ENCODE measurements around the gene PPP1R9B. TPM values are rescaled to one million over a fixed set of nuclear protein-coding genes. Genes with fewer than 3 reads are reported as not detected.

The PPP1R9B gene
- total RNA-seq, 4 donors from 2014 or later, result 24.9 to 35.9 (median 28.2) TPM

DNA sequence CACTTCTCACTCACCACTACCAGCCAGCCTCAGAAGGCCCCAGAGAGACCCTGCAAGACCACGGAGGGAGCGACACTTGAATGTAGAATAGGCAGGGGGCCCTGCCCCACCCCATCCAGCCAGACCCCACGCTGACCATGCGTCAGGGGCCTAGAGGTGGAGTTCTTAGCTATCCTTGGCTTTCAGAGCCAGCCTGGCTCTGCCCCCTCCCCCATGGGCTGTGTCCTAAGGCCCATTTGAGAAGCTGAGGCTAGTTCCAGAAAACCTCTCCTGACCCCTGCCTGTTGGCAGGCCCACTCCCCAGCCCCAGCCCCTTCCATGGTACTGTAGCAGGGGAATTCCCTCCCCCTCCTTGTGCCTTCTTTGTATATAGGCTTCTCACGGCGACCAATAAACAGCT lies 60.4 kb downstream of the PPP1R9B start:
- Histone ChIP-seq H3K27ac (no peak overlapping the region), H3K36me3 (peaks cover 10 to 47% (median 24%) of the 10 kb centered on the region in 3 donors), H3K9me3 (no peaks in the 10 kb centered on the region), H3K4me1 (peaks cover 0 to 6% (median 0%) of the 10 kb centered on the region in 3 donors), H3K27me3 (no peaks in the 10 kb centered on the region), H3K4me3 (no peak overlapping the region)
- intact Hi-C loops (cut with DNase I), result no loop called here
- no peak for DNase-seq
- TF ChIP-seq POLR2A (IDR thresholded peaks at IDR 0.05), result no peak
- TF ChIP-seq, protein P1, sequence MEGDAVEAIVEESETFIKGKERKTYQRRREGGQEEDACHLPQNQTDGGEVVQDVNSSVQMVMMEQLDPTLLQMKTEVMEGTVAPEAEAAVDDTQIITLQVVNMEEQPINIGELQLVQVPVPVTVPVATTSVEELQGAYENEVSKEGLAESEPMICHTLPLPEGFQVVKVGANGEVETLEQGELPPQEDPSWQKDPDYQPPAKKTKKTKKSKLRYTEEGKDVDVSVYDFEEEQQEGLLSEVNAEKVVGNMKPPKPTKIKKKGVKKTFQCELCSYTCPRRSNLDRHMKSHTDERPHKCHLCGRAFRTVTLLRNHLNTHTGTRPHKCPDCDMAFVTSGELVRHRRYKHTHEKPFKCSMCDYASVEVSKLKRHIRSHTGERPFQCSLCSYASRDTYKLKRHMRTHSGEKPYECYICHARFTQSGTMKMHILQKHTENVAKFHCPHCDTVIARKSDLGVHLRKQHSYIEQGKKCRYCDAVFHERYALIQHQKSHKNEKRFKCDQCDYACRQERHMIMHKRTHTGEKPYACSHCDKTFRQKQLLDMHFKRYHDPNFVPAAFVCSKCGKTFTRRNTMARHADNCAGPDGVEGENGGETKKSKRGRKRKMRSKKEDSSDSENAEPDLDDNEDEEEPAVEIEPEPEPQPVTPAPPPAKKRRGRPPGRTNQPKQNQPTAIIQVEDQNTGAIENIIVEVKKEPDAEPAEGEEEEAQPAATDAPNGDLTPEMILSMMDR (IDR thresholded peaks at IDR 0.05), result no peak
- WGBS, 2 donors, result 69 to 70% methylated on average over 4 of the region's 6 CpGs

DNA sequence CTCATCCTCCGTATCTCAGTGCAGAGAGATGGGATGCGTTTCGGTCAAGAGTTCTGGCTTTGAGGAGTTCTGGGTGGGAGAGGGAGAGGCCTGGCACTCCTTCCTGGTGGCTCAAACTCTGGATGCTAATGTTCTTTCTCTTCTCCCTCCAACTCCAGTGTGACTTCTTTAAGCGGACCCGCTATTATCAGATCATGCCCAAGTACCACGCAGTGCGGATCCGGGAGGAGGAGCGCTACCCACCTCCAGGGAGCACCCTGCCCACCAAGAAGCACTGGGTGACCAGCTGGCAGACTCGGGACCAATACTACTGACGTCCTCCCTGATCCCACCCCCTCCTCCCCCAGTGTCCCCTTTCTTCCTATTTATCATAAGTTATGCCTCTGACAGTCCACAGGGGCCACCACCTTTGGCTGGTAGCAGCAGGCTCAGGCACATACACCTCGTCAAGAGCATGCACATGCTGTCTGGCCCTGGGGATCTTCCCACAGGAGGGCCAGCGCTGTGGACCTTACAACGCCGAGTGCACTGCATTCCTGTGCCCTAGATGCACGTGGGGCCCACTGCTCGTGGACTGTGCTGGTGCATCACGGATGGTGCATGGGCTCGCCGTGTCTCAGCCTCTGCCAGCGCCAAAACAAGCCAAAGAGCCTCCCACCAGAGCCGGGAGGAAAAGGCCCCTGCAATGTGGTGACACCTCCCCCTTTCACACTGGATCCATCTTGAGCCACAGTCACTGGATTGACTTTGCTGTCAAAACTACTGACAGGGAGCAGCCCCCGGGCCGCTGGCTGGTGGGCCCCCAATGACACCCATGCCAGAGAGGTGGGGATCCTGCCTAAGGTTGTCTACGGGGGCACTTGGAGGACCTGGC lies 61.3 kb downstream of the PPP1R9B start:
- no peaks in the 10 kb centered on the region for H3K9me3 ChIP-seq
- no peak overlapping the region for H3K4me3 ChIP-seq
- intact Hi-C loops (cut with DNase I), result loop anchor here (5.0 kb wide), 1 partner anchor 62 kb away; no protein-coding TSS in a partner anchor
- WGBS, 2 donors, result 80 to 87% methylated on average over 15 to 16 of the region's 25 CpGs
- H3K36me3 ChIP-seq, result peaks cover 10 to 56% (median 24%) of the 10 kb centered on the region in 3 donors
- no peak overlapping the region for H3K27ac ChIP-seq
- TF ChIP-seq, protein P1 (IDR thresholded peaks at IDR 0.05), result no peak
- TF ChIP-seq POLR2A (IDR thresholded peaks at IDR 0.05), result no peak
- no peaks in the 10 kb centered on the region for H3K27me3 ChIP-seq
- DNase-seq, result no peak
- H3K4me1 ChIP-seq, result peaks cover 0 to 5% (median 0%) of the 10 kb centered on the region in 3 donors

DNA sequence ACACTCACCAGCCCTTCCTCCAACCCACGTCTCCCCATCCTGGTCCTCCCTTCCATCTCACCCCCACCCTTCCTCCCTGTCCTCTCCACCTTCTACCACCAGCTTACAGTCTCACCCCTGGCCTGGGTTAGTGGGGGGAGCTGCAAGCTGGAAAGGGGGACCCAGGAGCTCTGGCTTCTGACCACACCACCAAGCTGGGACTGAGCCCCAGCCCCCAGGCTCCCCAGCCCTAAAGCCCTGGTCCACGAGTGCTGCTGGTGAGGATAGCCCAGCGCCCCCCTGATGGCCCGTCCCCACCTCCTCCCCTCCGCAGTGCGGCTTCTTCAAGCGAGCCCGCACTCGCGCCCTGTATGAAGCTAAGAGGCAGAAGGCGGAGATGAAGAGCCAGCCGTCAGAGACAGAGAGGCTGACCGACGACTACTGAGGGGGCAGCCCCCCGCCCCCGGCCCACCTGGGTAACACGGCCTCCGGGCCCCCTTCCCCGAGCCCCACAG lies 62.5 kb downstream of the PPP1R9B start:
- 67 to 81% methylated on average over 1 to 15 of the region's 19 CpGs for WGBS, 2 donors
- Histone ChIP-seq H3K27me3 (no peaks in the 10 kb centered on the region), H3K9me3 (no peaks in the 10 kb centered on the region), H3K36me3 (peaks cover 10 to 67% (median 24%) of the 10 kb centered on the region in 3 donors), H3K4me1 (no peaks in the 10 kb centered on the region), H3K4me3 (no peak overlapping the region), H3K27ac (no peak overlapping the region)
- no peak for TF ChIP-seq POLR2A (IDR thresholded peaks at IDR 0.05)
- TF ChIP-seq, protein P1 (IDR thresholded peaks at IDR 0.05), result no peak
- DNase-seq, result no peak
- intact Hi-C loops (cut with DNase I), result loop anchor here (5.0 kb wide), 1 partner anchor 61 kb away; no protein-coding TSS in a partner anchor

DNA sequence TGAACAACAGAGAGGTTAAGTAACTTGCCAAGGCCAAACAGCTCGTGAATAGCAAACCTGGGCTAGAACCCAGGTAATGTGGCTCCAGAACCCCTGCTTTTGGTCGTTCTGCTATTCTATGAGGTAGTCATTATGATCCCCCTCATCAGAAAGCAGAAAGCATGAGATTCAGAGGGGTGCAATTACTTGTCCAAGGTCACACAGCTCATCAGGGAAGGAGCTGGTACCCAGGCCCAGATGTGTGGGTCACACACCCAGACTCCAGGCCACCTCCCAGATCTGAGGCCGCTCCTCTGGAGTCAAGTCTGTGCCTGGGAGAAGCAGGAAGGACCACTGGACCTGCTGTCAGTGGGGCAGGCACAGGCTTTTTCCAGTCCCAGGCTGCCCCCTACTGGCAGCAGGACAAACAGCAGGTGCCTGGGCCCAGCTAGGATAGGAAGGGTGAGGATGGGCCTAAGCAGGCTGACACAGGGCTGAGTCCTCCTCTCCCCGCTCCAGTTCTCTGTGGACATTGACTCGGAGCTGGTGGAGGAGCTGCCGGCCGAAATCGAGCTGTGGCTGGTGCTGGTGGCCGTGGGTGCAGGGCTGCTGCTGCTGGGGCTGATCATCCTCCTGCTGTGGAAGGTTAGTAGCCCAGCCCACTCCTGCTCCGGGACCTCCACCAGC lies 63.1 kb downstream of the PPP1R9B start:
- TF ChIP-seq POLR2A (IDR thresholded peaks at IDR 0.05), result no peak
- TF ChIP-seq, protein P1 (IDR thresholded peaks at IDR 0.05), result peak; percentile 89 to 96 (median 92)
- Histone ChIP-seq H3K4me3 (no peak overlapping the region), H3K9me3 (no peaks in the 10 kb centered on the region), H3K4me1 (no peaks in the 10 kb centered on the region), H3K27ac (no peak overlapping the region), H3K36me3 (peaks cover 10 to 73% (median 24%) of the 10 kb centered on the region in 3 donors), H3K27me3 (no peaks in the 10 kb centered on the region)
- DNase-seq, result no peak
- intact Hi-C loops (cut with DNase I), result loop anchor here (5.0 kb wide), 1 partner anchor 60 kb away; no protein-coding TSS in a partner anchor
- 42 to 56% methylated on average over 3 to 9 of the region's 10 CpGs for WGBS, 2 donors

Other genes starting within 250 kb of the PPP1R9B start
- gene DLX4, start 181.5 kb downstream of the PPP1R9B start, total RNA-seq, result under 1 TPM in 2 of 4 donors, not detected in 2; 0.13 to 0.67 TPM
- gene DLX3, start 155.5 kb downstream of the PPP1R9B start, total RNA-seq, result 1 to 10 TPM in 3 of 4 donors, under 1 TPM in 1; 0.76 to 2.0 (median 1.4) TPM
- 10 to 100 TPM; 44.4 to 86.3 (median 77.0) TPM for gene ITGA3, start 94.6 kb downstream of the PPP1R9B start, total RNA-seq
- gene PDK2, start 55.3 kb downstream of the PPP1R9B start, total RNA-seq, result 10 to 100 TPM in 3 of 4 donors, 1 to 10 TPM in 1; 5.2 to 20.2 (median 12.8) TPM
- under 1 TPM in 1 of 4 donors, not detected in 3; 0.57 TPM for gene SAMD14, start 20.5 kb downstream of the PPP1R9B start, total RNA-seq
- 10 to 100 TPM in 1 of 4 donors, 1 to 10 TPM in 3; 1.9 to 15.1 (median 6.9) TPM for gene SGCA, start 15.3 kb upstream of the PPP1R9B start, total RNA-seq
- gene COL1A1, start 51.0 kb upstream of the PPP1R9B start, total RNA-seq, result 10 to 100 TPM; 12.4 to 20.8 (median 19.7) TPM
- under 1 TPM in 2 of 4 donors, not detected in 2; 0.12 to 0.76 TPM for gene TMEM92, start 123.8 kb upstream of the PPP1R9B start, total RNA-seq
- 10 to 100 TPM; 10.0 to 17.5 (median 13.5) TPM for gene XYLT2, start 195.4 kb upstream of the PPP1R9B start, total RNA-seq
- 10 to 100 TPM; 58.0 to 77.7 (median 74.5) TPM for gene MRPL27, start 222.5 kb upstream of the PPP1R9B start, total RNA-seq
- gene EME1, start 222.6 kb upstream of the PPP1R9B start, total RNA-seq, result 1 to 10 TPM in 2 of 4 donors, under 1 TPM in 2; 0.57 to 2.7 (median 1.1) TPM
- 100 to 1,000 TPM in 1 of 4 donors, 10 to 100 TPM in 3; 63.4 to 136 (median 77.9) TPM for gene LRRC59, start 246.8 kb upstream of the PPP1R9B start, total RNA-seq

Data from esophagus squamous epithelium (tissue), 5 donors.